Osteoblast (primary cell): ENCODE data around the gene FAM117B. TPM values are rescaled to one million over a fixed set of nuclear protein-coding genes. Genes with fewer than 3 reads are reported as not detected.

Source experiments
- DNase-seq: peaks from one replicate; pipeline ENCODE4 v3.0.0; 2011; ENCODE audit warnings: low spot score, mixed read lengths; ENCODE audit not compliant: insufficient read length; ENCODE audit errors: missing footprints
- H2AFZ ChIP-seq: 2 replicates; pipeline ENCODE4 v1.6.0; 2011; ENCODE audit warnings: mild to moderate bottlenecking, low read length
- H3K27ac ChIP-seq: 2 replicates; pipeline ENCODE4 v1.5.1; 2011; ENCODE audit warnings: mild to moderate bottlenecking, low read depth, low read length, moderate library complexity
- H3K27me3 ChIP-seq: 2 replicates; pipeline ENCODE4 v1.6.0; 2012; ENCODE audit warnings: mild to moderate bottlenecking, control low read depth, inconsistent platforms, low read length, moderate library complexity; ENCODE audit not compliant: insufficient read depth
- H3K36me3 ChIP-seq: 2 replicates; pipeline ENCODE4 v1.5.1; 2011; ENCODE audit warnings: mild to moderate bottlenecking, low read length, control low read depth, moderate library complexity; ENCODE audit not compliant: insufficient read depth
- H3K4me1 ChIP-seq: 2 replicates; pipeline ENCODE4 v1.5.1; 2011; ENCODE audit warnings: mild to moderate bottlenecking, low read length, control low read depth, moderate library complexity; ENCODE audit not compliant: insufficient read depth
- H3K4me2 ChIP-seq: 2 replicates; pipeline ENCODE4 v1.6.0; 2011; ENCODE audit warnings: mild to moderate bottlenecking, low read length; ENCODE audit not compliant: insufficient read depth
- H3K4me3 ChIP-seq: fragments of 200-600 bp; sonication (generic); 3 replicates; pipeline ENCODE4 v1.5.1; 2012; ENCODE audit warnings: mild to moderate bottlenecking, low read length, inconsistent platforms; ENCODE audit not compliant: insufficient read depth
- H3K79me2 ChIP-seq: 2 replicates; pipeline ENCODE4 v1.6.0; 2012; ENCODE audit warnings: mild to moderate bottlenecking, low read length, control low read depth, inconsistent platforms; ENCODE audit not compliant: insufficient read depth
- H3K9me3 ChIP-seq: 2 replicates; pipeline ENCODE4 v1.5.1; 2011; ENCODE audit warnings: low read depth, low read length, control low read depth
- H4K20me1 ChIP-seq: 2 replicates; pipeline ENCODE4 v1.6.0; 2012; ENCODE audit warnings: mild to moderate bottlenecking, low read length, control low read depth; ENCODE audit not compliant: insufficient read depth
- total RNA-seq: library from RNA; depleted of rRNA; stranded (reverse); fragments of >200 nt; gene quantifications from 2 replicates; pipeline ENCODE4 v1.2.3, GENCODE V29; 2012
- TF ChIP-seq, protein P1 (sequence below): IDR thresholded peaks from 2 replicates; pipeline ENCODE4 v1.5.1; 2011; ENCODE audit warnings: mild to moderate bottlenecking, low read depth, low read length, moderate library complexity; ENCODE audit errors: extremely low read depth

Gene FAM117B
- total RNA-seq: 2.9 and 3.2 TPM in 2 replicates

DNA sequence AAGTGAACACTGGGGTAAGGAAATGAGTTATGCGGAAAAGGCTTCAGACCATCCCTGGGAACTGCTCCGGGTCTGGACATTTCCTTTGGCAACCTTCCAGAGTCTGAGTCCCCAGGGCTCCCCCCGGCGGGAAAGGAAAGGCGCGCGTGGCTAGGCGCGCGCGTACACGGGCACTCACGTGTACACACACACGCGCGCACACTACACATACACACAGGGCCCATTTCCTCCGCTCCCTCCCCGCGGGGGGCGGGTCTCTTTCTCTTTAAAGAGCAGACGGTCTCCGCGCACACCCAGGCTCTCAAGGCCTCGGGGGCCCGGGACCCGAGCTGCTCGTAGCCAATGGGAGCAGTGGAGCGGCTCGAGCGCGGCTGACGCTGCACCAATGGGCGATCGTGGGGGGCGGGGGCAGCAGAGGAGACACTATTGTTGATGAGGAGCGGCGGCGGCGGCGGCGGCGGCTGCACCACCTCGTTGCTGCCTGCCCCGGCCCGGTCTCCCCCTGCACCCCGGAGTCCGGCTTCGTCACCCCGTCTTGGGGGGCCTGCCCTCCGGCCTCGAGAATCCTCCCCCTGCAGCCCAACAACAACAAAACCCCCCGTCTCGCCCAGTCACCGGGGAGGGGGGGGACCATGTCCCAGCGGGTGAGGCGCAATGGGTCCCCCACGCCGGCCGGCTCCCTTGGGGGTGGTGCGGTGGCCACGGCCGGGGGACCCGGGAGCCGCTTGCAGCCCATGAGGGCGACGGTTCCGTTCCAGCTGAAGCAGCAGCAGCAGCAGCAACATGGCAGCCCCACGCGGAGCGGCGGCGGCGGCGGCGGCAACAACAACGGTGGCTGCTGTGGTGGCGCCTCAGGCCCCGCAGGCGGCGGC lies at the start of gene FAM117B:
Gene FAM117B (plus strand): TSS at position 414 of the 872 bp plus-strand sequence. CDS start 219 bp downstream, at position 633.
- peak; percentile 99 for DNase-seq
- peak within 1 kb of the TSS; percentile 53 for H3K27ac ChIP-seq

DNA sequence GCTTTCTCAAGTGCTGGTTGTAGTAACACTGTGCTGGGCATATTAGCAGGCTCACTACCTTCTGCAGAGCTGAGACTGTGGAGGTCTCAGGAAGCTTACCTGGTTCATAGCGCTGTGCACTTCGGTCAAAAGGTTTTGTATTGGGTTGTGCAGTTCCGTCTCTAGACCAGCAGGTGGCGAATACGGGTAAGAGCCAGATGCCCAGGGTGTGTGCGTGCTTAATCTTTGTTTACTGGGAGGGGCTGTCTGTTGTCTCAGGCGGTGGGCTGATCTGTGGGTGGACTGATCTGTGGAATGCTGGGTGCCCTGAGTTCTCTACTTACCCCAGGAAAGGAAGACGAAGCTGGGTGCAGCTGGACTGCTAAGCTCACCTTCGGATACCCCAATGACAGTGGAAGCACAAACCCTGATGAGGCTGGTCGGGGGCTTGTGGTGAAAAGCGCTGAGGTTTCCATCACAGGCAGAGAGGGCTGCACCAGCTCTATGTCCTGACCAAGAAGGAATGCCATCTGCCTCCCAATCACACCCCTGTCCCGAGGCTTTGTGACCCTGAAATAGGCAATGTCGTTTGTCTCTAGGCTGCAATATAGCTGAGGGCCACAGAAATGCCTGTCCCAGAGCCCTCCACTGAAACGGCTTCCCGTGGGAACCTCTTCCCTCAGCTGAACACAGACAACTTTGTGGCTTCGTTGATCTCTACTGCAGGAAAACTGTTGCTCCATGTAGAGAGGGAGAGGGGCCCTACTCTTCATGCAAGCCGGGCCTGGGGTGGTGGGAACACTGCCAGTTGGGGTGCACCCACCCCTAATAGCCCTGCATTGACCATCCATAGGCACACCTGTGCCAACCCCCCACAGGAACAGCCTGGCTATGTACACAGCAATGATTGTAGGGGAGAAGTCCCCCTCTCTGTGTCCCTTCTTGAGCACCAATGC lies 45.9 kb upstream of the FAM117B start:
- peaks cover 5% of the 10 kb centered on the region for H3K4me1 ChIP-seq
- H4K20me1 ChIP-seq: no peaks in the 10 kb centered on the region
- no peaks in the 10 kb centered on the region for H3K9me3 ChIP-seq
- no peaks in the 10 kb centered on the region for H3K36me3 ChIP-seq
- peak overlapping the region; percentile 64 for H3K4me2 ChIP-seq
- H2AFZ ChIP-seq: peak overlapping the region; percentile 82
- H3K27ac ChIP-seq: no peak overlapping the region
- H3K4me3 ChIP-seq: peak overlapping the region; percentile 19
- TF ChIP-seq, protein P1, sequence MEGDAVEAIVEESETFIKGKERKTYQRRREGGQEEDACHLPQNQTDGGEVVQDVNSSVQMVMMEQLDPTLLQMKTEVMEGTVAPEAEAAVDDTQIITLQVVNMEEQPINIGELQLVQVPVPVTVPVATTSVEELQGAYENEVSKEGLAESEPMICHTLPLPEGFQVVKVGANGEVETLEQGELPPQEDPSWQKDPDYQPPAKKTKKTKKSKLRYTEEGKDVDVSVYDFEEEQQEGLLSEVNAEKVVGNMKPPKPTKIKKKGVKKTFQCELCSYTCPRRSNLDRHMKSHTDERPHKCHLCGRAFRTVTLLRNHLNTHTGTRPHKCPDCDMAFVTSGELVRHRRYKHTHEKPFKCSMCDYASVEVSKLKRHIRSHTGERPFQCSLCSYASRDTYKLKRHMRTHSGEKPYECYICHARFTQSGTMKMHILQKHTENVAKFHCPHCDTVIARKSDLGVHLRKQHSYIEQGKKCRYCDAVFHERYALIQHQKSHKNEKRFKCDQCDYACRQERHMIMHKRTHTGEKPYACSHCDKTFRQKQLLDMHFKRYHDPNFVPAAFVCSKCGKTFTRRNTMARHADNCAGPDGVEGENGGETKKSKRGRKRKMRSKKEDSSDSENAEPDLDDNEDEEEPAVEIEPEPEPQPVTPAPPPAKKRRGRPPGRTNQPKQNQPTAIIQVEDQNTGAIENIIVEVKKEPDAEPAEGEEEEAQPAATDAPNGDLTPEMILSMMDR: peak; percentile 91
- H3K79me2 ChIP-seq: no peaks in the 10 kb centered on the region
- peak; percentile 87 for DNase-seq
- H3K27me3 ChIP-seq: no peaks in the 10 kb centered on the region

More for the DNA sequence above, at the start of gene FAM117B:
- Histone ChIP-seq H3K79me2 (no peaks in the 10 kb centered on the region), H2AFZ (peak within 1 kb of the TSS; percentile 94), H3K4me3 (peak within 1 kb of the TSS; percentile 94), H3K4me1 (no peaks in the 10 kb centered on the region), H3K9me3 (no peaks in the 10 kb centered on the region), H4K20me1 (no peaks in the 10 kb centered on the region), H3K36me3 (no peaks in the 10 kb centered on the region), H3K27me3 (no peaks in the 10 kb centered on the region), H3K4me2 (peak within 1 kb of the TSS; percentile 93)
- TF ChIP-seq, protein P1: no peak

DNA sequence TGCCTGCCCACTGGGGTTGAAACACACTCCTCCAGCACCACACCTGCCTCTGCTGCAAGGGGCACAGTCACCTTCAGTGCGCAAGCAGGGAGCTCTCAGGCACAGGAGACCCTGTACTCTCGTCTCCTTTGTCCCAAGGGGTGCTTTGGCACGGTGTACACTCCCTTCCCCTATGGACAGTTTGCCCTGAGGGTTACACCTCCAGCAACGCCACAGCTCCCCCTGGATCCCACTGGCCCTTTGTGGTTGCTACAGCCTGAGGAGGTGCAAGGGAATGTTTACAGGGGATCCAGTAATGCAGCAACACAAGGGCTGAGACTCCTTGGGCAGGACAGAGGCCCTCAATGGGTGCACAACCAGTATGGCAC lies 45.2 kb upstream of the FAM117B start:
- Histone ChIP-seq H3K4me3 (no peak overlapping the region), H3K27ac (no peak overlapping the region), H3K36me3 (no peaks in the 10 kb centered on the region), H2AFZ (no peak overlapping the region), H3K9me3 (no peaks in the 10 kb centered on the region), H3K27me3 (no peaks in the 10 kb centered on the region), H3K79me2 (no peaks in the 10 kb centered on the region), H3K4me2 (no peak overlapping the region), H3K4me1 (peaks cover 5% of the 10 kb centered on the region), H4K20me1 (no peaks in the 10 kb centered on the region)
- TF ChIP-seq, protein P1: no peak
- peak; percentile 9 for DNase-seq
